Activated T-helper 2 cell treated with anti-CD3 and anti-CD28 coated beads, Interferon-gamma antibody, Interleukin-2, Interleukin-4, amounts not matched to agents 10 μg/mL and 5 μg/mL and 100 μg/mL, durations not matched to agents 14 hours and 24 hours and 36 hours (primary cell): ENCODE results near the gene SMC1B. TPM values are rescaled to one million over a fixed set of nuclear protein-coding genes. Genes with fewer than 3 reads are reported as not detected.

Experiments used
- total RNA-seq: library from RNA; stranded (reverse); gene quantifications from 2 replicates; pipeline ENCODE4 v1.2.3, GENCODE V29; 2022

Gene SMC1B
- total RNA-seq, 1 donor from 2014 or later: 0.50 TPM

Other genes starting within 250 kb of the SMC1B start
- 150 and 165 TPM in 2 replicates for gene NUP50, start 249.7 kb downstream of the SMC1B start, total RNA-seq
- gene KIAA0930, start 172.7 kb downstream of the SMC1B start, total RNA-seq: 39.5 and 45.2 TPM in 2 replicates
- gene UPK3A, start 128.7 kb downstream of the SMC1B start, total RNA-seq: not detected in 2 replicates
- gene FAM118A, start 103.7 kb downstream of the SMC1B start, total RNA-seq: 30.7 and 37.5 TPM in 2 replicates
- 9.9 and 11.0 TPM in 2 replicates for gene RIBC2, start 94 bp upstream of the SMC1B start, total RNA-seq
- gene FBLN1, start 89.3 kb upstream of the SMC1B start, total RNA-seq: not detected in 2 replicates